ENCODE data around the gene ZRANB3. TPM values are rescaled to one million over a fixed set of nuclear protein-coding genes. Genes with fewer than 3 reads are reported as not detected.
"Not testable (repeated sequence)": the region's sequence is repeated elsewhere in the genome, so short reads cannot be mapped to it uniquely, and the experiment has no call there.

ZRANB3 gene
- total RNA-seq, 1 donor from 2014 or later, result 1.7 TPM

GRCh38 chr2:135113322-135113721, 417.7 kb downstream of the ZRANB3 start:
- DNase-seq (no peak), ATAC-seq (ENCODE audit: poor library complexity) (no peak)
- intact Hi-C loops (cut with DNase I), result no loop called here

DNA sequence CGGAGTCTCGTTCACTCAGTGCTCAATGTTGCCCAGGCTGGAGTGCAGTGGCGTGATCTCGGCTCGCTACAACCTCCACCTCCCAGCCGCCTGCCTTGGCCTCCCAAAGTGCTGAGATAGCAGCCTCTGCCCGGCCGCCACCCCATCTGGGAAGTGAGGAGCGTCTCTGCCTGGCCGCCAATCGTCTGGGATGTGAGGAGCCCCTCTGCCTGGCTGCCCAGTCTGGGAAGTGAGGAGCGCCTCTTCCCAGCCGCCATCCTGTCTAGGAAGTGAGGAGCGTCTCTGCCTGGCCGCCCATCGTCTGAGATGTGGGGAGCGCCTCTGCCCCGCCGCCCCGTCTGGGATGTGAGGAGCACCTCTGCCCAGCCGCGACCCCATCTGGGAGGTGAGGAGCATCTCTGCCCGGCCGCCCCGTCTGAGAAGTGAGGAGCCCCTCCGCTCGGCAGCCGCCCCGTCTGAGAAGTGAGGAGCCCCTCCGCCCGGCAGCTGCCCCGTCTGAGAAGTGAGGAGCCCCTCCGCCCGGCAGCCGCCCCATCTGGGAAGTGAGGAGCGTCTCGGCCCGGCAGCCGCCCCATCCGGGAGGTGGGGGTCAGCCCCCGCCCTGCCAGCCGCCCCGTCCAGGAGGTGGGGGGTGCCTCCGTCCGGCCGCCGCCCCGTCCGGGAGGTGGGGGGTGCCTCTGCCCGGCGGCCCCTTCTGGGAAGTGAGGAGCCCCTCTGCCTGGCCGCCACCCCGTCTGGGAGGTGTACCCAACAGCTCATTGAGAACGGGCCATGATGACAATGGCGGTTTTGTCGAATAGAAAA, 425.3 kb downstream of the ZRANB3 start:
- ATAC-seq (ENCODE audit: poor library complexity); DNase-seq; intact Hi-C loops (cut with DNase I): not testable (repeated sequence)

- intact Hi-C loops (cut with DNase I), result no loop called here
- DNase-seq (no peak), ATAC-seq (ENCODE audit: poor library complexity) (no peak)
Observed at GRCh38 chr2:135103843-135104242, 427.2 kb downstream of the ZRANB3 start.

DNA sequence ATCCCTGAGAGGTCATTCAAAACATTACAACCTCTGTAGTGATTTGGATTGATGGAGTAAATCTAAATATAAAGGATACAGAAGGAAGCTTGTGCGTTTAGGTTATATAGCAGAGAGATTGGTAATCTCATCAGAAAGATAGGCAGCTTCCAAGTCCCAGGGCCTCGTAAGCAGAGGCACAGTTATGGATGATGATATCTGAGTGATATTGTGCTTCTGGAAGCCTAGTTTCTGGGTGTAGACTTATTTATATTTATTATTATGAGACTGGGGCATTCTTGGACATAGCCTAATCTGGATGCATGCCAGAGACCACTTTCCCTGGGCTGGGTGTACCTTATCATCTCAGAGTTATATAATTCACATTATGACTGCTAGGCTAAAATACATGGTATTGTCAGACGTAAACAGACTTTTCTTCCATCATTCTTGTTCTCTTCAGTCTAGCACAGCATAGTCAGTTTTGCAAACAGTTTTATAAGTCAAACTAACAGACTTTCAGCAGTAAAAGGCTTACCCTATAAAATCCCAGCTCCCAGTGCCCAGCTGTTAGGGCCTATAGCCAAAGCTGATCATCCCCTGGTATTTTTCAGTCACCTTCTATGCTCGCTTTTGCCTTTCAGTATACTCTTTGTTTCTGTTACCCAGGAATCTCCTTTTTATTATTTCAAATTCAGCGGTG, 431.1 kb downstream of the ZRANB3 start:
- intact Hi-C loops (cut with DNase I), result no loop called here
- ATAC-seq (ENCODE audit: poor library complexity), result peak; percentile 43

GRCh38 chr2:135097532-135098231, 433.3 kb downstream of the ZRANB3 start:
- DNase-seq, result no peak
- ATAC-seq (ENCODE audit: poor library complexity), result no peak
- intact Hi-C loops (cut with DNase I), result no loop called here

More for the DNA sequence above, 431.1 kb downstream of the ZRANB3 start:
- DNase-seq, result no peak

- intact Hi-C loops (cut with DNase I), result no loop called here
Observed at GRCh38 chr2:135096665-135097446, 434.2 kb downstream of the ZRANB3 start.

DNA sequence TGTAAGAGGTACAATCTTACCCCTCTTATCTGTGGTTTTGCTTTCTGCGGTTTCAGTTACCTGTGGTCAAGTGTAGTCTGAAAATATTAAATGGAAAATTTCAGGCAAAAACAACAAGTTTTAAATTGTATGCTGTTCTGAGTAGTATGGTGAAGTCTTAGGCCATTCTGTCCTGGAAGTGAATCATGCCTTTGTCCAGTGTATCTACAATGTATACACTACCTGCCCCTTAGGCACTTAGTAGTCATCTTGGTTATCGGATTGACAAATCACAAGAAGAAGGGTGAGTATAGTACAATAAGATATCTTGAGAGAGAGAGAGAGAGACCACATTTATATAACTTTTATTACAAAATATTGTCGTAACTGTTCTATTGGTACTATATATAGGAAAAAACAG, 435.4 kb downstream of the ZRANB3 start:
- intact Hi-C loops (cut with DNase I), result no loop called here
- no peak for DNase-seq
- no peak for ATAC-seq (ENCODE audit: poor library complexity)

More at GRCh38 chr2:135096665-135097446, 434.2 kb downstream of the ZRANB3 start:
- no peak for DNase-seq
- no peak for ATAC-seq (ENCODE audit: poor library complexity)

DNA sequence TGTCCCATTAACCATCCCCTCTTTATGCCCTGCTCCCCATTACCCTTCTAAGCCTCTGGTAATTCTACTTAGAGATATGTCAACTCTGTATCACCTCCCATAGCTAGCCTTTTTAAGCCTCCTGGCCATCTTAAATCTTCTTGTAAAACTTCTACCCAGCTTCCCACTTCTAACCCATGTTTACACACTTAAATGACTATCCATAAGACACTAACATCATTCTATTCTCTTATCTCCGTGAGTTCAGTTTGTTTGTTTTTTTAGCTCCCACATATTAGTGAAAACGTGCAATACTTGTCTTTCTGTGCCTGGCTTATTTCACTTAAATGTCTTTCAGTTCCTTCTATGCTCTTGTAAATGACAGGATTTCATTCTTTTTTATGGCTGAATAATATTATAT, 436.5 kb downstream of the ZRANB3 start:
- no peak for ATAC-seq (ENCODE audit: poor library complexity)
- DNase-seq, result no peak
- intact Hi-C loops (cut with DNase I), result no loop called here

DNA sequence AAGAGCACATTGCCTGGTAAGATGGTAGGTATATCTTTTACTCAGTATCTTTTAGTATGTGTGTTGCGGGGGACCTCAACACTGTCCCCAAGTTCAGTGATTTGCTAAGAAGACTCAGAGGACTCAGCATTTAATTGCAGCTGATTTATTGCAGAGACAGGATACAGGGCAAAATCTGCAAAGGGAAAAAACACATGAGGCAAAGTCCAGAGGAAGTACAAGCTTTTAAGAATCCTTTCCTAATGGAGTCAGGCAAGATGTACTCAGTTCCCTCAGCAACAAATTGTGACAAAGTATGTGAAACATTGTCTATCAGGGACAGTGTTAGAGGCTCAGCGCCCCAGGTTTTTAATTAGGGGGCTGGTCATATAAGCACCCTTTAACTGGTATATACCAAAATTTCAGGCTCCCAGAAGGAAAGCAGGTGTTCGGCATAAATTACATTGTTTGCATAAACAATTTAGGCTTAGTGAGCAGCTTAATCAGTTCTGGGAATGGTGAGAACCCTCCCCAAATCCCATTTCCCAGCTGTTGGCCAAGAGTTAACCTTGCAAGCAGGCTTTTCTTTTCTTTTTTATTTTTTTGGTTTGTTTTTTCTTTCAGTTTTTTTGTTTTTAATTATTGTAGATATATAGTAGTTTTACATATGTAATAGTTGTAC, 437.2 kb downstream of the ZRANB3 start:
- intact Hi-C loops (cut with DNase I), result no loop called here
- no peak for ATAC-seq (ENCODE audit: poor library complexity)
- no peak for DNase-seq

- no peak for ATAC-seq (ENCODE audit: poor library complexity)
- intact Hi-C loops (cut with DNase I), result no loop called here
Observed at GRCh38 chr2:135093193-135093592, 437.8 kb downstream of the ZRANB3 start.

DNA sequence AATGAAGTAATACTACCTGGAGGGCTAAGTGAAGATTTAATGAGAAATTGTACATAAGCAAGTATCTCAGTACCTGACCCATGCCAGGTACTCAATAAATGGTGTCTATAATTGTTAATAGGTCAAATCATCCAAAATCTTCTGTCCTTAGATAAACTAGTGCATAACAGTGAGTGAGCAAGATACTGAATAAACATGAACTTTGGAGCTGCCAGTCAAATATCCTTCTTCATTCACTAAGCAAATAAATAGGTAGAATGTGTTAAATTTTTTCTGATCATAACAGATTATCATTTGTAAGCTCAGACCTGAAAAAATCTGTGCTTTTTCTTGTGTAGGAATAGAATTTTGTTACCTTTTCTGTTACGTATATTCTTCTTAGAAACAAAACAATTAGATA, 439.3 kb downstream of the ZRANB3 start:
- DNase-seq, result no peak
- no peak for ATAC-seq (ENCODE audit: poor library complexity)
- intact Hi-C loops (cut with DNase I), result no loop called here

More at GRCh38 chr2:135093193-135093592, 437.8 kb downstream of the ZRANB3 start:
- no peak for DNase-seq

DNA sequence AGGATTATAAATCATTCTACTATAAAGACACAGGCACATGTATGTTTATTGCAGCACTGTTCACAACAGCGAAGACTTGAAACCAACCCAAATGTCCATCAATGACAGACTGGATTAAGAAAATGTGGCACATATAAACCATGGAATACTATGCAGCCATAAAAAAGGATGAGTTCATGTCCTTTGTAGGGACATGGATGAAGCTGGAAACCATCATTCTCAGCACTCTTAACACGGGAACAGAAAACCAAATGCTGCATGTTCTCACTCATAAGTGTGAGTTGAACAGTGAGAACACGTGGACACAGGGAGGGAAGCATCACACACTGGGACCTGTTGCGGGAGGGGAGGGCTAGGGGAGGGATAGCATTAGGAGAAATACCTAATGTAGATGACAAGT, 441.4 kb downstream of the ZRANB3 start:
- ATAC-seq (ENCODE audit: poor library complexity); intact Hi-C loops (cut with DNase I); DNase-seq: not testable (repeated sequence)

Other genes starting within 250 kb of the ZRANB3 start
- 12.5 TPM for gene R3HDM1, start 266 bp upstream of the ZRANB3 start, total RNA-seq
- gene UBXN4, start 210.6 kb upstream of the ZRANB3 start, total RNA-seq, result 62.0 TPM